HepG2 (cell line): Measurements from ENCODE around the gene DSTYK. TPM values are rescaled to one million over a fixed set of nuclear protein-coding genes. Genes with fewer than 3 reads are reported as not detected.
A peak's percentile ranks its signal among the peaks of the same experiment; 100 is the strongest.

ENCODE experiments used
- ADNP ChIP-seq: sonication (generic); formaldehyde crosslinking; IDR thresholded peaks from 2 replicates; pipeline ENCODE4 v1.4.0; 2020; ENCODE audit warnings: missing genetic modification reagents
- FOXM1 ChIP-seq: sonication (generic); formaldehyde crosslinking; IDR thresholded peaks from 2 replicates; pipeline ENCODE4 v1.5.0; 2020; ENCODE audit warnings: missing genetic modification reagents
- HIVEP1 ChIP-seq: sonication (generic); formaldehyde crosslinking; IDR thresholded peaks from 2 replicates; pipeline ENCODE4 v1.4.0; 2020; ENCODE audit warnings: mild to moderate bottlenecking, missing genetic modification reagents
- IRF2 ChIP-seq: IDR thresholded peaks from 2 replicates; pipeline ENCODE4 v1.6.1; 2018; ENCODE audit warnings: missing genetic modification reagents, missing compliant biosample characterization
- NFE2L1 ChIP-seq: sonication (generic); formaldehyde crosslinking; IDR thresholded peaks from 2 replicates; pipeline ENCODE4 v1.4.0; 2020; ENCODE audit warnings: missing genetic modification reagents, mild to moderate bottlenecking, borderline replicate concordance
- RXRA ChIP-seq: sonication (generic); formaldehyde crosslinking; IDR thresholded peaks from 2 replicates; pipeline ENCODE4 v1.5.1; 2020; ENCODE audit warnings: missing genetic modification reagents
- WIZ ChIP-seq: sonication (generic); formaldehyde crosslinking; IDR thresholded peaks from 2 replicates; pipeline ENCODE4 v1.5.1; 2020; ENCODE audit warnings: mild to moderate bottlenecking, missing genetic modification reagents
- ZHX2 ChIP-seq, 2 experiments: sonication (generic) in 1 of 2; formaldehyde crosslinking in 1 of 2; IDR thresholded peaks; 2 replicates each; pipeline versions ENCODE4 v1.6.1 to v1.9.0; 2014 to 2022; ENCODE audit warnings: antibody characterized with exemption in 1 of 2, borderline replicate concordance in 1 of 2, inconsistent platforms in 1 of 2, low read depth in 1 of 2, missing genetic modification reagents in 1 of 2
- ZNF350 ChIP-seq: sonication (generic); formaldehyde crosslinking; IDR thresholded peaks from 2 replicates; pipeline ENCODE4 v1.4.0; 2020; ENCODE audit warnings: mild to moderate bottlenecking, low read depth, missing genetic modification reagents, borderline replicate concordance
- ZNF407 ChIP-seq: sonication (generic); formaldehyde crosslinking; IDR thresholded peaks from one replicate; pipeline ENCODE4 v1.5.1; 2020; ENCODE audit warnings: mild to moderate bottlenecking, missing genetic modification reagents; ENCODE audit errors: not compliant biosample characterization
- ZNF44 ChIP-seq: sonication (generic); formaldehyde crosslinking; IDR thresholded peaks from 2 replicates; pipeline ENCODE4 v1.5.1; 2020; ENCODE audit warnings: mild to moderate bottlenecking, missing genetic modification reagents
- ZNF770 ChIP-seq: sonication (generic); formaldehyde crosslinking; IDR thresholded peaks from 2 replicates; pipeline ENCODE4 v1.5.0; 2020; ENCODE audit warnings: mild to moderate bottlenecking, missing genetic modification reagents
- polyA plus RNA-seq, 8 experiments: library from polyadenylated mRNA; depleted of rRNA in 3 of 8; stranded (reverse) in 7 of 8; unstranded in 1 of 8; fragments of >200 nt; fragmentation: Illumina TruSeq in 4 of 8; extraction: Trizol in 4 of 8; gene quantifications; 2 replicates each; pipeline versions ENCODE4 v1.2.1 to v1.2.3, GENCODE V29; 2011 to 2016; ENCODE audit warnings: low read depth in 4 of 8, missing spikeins in 1 of 8, mixed read lengths in 1 of 8; ENCODE audit not compliant: insufficient read depth in 1 of 8
- total RNA-seq, 5 experiments: library from RNA; depleted of rRNA; stranded (reverse); fragments of >200 nt; fragmentation: Illumina TruSeq; extraction: Trizol; gene quantifications; 2 replicates each; pipeline ENCODE4 v1.2.3, GENCODE V29; 2016; ENCODE audit warnings: low read depth in 1 of 5

Gene DSTYK
- total and polyA plus RNA-seq, 2 of the 13 experiments (the other 11 are each of a cell fraction or from before 2014, with no cell fraction given), result 2.6 to 4.8 TPM

DNA sequence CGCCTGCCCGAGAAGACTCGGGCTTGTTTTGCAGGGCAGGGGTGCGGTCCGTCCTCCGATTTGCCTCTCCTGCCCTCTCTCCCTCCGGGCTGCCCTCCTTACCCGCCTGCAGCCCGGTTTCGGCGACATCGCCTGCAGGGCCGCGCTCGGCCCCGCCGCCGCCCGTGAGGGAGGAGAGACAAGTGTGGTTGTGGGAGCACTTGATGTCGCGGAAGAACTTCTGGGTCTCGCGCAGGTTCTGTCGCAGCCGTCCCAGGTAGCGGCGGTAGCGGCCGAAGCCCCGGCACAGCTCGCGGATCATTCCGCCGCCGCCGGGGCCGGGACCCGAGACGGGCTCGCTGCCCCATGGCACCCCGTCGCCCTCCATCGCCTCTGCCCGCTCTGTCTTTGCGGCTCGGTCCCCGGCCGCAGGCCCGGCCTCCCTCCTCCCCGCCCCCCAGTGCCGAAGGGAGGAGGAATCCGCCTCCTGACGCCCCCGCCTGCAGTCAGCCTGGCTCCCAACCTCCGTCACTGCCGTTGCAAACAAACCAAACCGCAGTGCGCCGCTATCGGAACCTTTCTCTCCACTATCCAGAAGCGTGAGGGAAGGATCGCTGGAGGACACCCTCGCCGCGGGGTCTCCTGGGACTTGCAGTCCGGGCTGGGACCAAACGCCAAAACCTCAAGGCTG, at the start of gene DSTYK (continued):
- TF ChIP-seq ZNF407 (peak; percentile 91), RXRA (CRISPR knock-in tag) (peak; percentile 79), WIZ (CRISPR knock-in tag) (peak; percentile 80), HIVEP1 (peak; percentile 78), ADNP (CRISPR knock-in tag) (no peak), ZNF350 (CRISPR knock-in tag) (peak; percentile 94), ZHX2 (IDR thresholded peaks at IDR 0.05; ENCODE audit: low read depth) (peak; percentile 61; the same call in 1 of the 2 replicates), ZHX2 (CRISPR knock-in tag; IDR thresholded peaks at IDR 0.05; ENCODE audit: borderline replicate concordance) (no peak; the same call in 1 of the 2 replicates), ZNF44 (0 out of 2 replicates have a peak, but pooled peaks have one; percentile 13), IRF2 (CRISPR knock-in tag) (peak; percentile 99), ZNF770 (peak; percentile 74; the same call in 1 of the 2 replicates), NFE2L1 (no peak), FOXM1 (CRISPR knock-in tag) (no peak)
